Lower leg skin (tissue), 4 donors: Measurements from ENCODE around the gene SPDL1. TPM values are rescaled to one million over a fixed set of nuclear protein-coding genes. Genes with fewer than 3 reads are reported as not detected.

Source experiments
- DNase-seq, 2 donors: peaks; one replicate each; pipeline ENCODE4 v3.0.0-alpha.2; 2019; ENCODE audit warnings: low spot score in 2 of 2
- H3K4me3 ChIP-seq: fragments of 200-600 bp; sonication (generic); 2 replicates; pipeline ENCODE4 v1.5.1; 2017; ENCODE audit warnings: mild to moderate bottlenecking, low read depth; ENCODE audit not compliant: poor library complexity, severe bottlenecking
- POLR2A ChIP-seq, 2 donors: fragments of 450-650 bp; IDR thresholded peaks; one replicate each; pipeline ENCODE4 v1.6.1; 2016 to 2017; ENCODE audit warnings: antibody characterized with exemption in 2 of 2, mild to moderate bottlenecking in 1 of 2, moderate library complexity in 1 of 2
- WGBS, 2 donors: methylation state at CpG; one replicate each; pipeline ENCODE4 v1.1.5; 2018; 5-methylcytosine and 5-hydroxymethylcytosine counted together
- intact Hi-C: fragments of 100-400 bp; cut with DNase I; formaldehyde crosslinking; loops from one replicate; pipeline ENCODE4 v1.15.0; 2023; ENCODE audit warnings: low total_unique reads
- total RNA-seq, 4 donors: library from RNA; depleted of rRNA; stranded (reverse); fragments of >200 nt; gene quantifications; one replicate each; pipeline ENCODE4 v1.1.0, GENCODE V29; 2016
- TF ChIP-seq, protein P1 (sequence below), 3 donors: fragments of 450-650 bp; IDR thresholded peaks; one replicate each; pipeline ENCODE4 v1.5.1; 2016; ENCODE audit warnings: antibody characterized with exemption in 3 of 3, mild to moderate bottlenecking in 3 of 3, moderate library complexity in 2 of 3

The SPDL1 gene
- total RNA-seq, 4 donors from 2014 or later, result 3.2 to 12.4 (median 5.2) TPM

DNA sequence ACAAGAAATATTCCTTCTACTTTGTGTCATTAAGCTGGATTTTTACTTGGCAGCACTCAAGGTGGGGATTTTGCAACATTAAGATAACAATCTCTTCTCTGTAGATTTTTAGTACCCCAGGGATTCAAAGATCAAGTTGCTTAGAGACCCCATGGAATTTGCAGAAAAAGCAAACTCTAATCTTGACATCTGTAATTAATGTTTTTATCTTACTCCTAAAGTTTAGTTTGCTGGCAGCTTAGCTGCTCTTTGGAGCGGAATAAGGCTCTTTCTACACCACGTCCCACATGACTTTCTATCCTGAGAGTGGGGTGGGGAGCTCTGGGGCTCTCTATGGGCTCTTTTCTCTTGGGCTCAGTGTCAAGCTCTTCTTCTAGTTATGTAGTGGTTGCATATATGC lies 21.7 kb upstream of the SPDL1 start:
- no peak for DNase-seq
- WGBS, 2 donors, result 10 to 26% methylated on average over 2 of the region's 2 CpGs
- TF ChIP-seq, protein P1, sequence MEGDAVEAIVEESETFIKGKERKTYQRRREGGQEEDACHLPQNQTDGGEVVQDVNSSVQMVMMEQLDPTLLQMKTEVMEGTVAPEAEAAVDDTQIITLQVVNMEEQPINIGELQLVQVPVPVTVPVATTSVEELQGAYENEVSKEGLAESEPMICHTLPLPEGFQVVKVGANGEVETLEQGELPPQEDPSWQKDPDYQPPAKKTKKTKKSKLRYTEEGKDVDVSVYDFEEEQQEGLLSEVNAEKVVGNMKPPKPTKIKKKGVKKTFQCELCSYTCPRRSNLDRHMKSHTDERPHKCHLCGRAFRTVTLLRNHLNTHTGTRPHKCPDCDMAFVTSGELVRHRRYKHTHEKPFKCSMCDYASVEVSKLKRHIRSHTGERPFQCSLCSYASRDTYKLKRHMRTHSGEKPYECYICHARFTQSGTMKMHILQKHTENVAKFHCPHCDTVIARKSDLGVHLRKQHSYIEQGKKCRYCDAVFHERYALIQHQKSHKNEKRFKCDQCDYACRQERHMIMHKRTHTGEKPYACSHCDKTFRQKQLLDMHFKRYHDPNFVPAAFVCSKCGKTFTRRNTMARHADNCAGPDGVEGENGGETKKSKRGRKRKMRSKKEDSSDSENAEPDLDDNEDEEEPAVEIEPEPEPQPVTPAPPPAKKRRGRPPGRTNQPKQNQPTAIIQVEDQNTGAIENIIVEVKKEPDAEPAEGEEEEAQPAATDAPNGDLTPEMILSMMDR (IDR thresholded peaks at IDR 0.05), result no peak
- no peak for TF ChIP-seq POLR2A (IDR thresholded peaks at IDR 0.05)
- H3K4me3 ChIP-seq, result no peak overlapping the region
- intact Hi-C loops, result no loop called here

DNA sequence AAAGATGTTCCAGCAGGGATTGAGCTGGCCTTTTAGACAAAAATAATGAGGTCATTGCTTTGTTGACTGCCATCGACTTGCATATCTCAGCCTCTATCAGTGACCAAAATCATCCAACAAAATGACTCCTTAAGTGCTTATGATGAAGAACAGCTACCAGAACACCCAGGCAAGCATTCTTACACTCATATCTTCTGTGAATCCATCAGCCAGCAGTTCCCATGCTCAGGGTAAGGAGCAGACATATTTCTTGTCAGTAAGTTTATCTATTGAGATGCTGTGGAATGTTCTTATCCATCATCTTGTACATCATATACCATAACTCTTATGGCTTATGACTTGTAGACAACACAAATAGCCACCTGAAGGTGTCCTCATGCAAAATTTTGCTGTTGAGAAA lies 20.2 kb upstream of the SPDL1 start:
- no peak for DNase-seq
- no peak for TF ChIP-seq POLR2A (IDR thresholded peaks at IDR 0.05)
- TF ChIP-seq, protein P1 (IDR thresholded peaks at IDR 0.05), result no peak
- WGBS, 2 donors, result 61 to 73% methylated on average over 1 of the region's 1 CpG
- intact Hi-C loops, result no loop called here
- no peak overlapping the region for H3K4me3 ChIP-seq

- WGBS, 2 donors, result 45 to 48% methylated on average over 1 of the region's 1 CpG
- TF ChIP-seq POLR2A (IDR thresholded peaks at IDR 0.05), result no peak
- TF ChIP-seq, protein P1 (IDR thresholded peaks at IDR 0.05), result no peak
- H3K4me3 ChIP-seq, result no peak overlapping the region
- intact Hi-C loops, result no loop called here
- DNase-seq, result no peak
Measured at GRCh38 chr5:169566202-169566601, 17.4 kb upstream of the SPDL1 start.

DNA sequence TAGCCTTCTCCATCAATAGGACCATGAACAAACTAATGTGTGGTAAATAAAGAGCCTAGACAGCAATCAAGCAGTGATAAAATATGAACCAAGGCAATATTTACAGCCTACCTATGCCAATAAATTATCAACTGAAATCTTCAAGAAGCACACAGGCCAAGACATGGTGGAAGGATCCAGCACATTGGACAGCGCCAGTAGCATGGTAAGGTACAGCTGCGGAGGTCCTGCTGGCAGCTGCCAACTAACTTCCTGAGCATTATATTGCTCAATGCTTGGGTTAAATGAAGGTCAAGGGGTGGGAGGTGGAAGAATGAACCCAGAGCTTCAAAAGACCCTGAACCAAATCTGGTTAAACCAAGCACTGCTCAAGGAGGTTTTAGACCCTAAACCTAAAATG lies 16.5 kb upstream of the SPDL1 start:
- intact Hi-C loops, result no loop called here
- DNase-seq, result no peak
- WGBS, 2 donors, result 58 to 59% methylated on average over 2 of the region's 2 CpGs
- H3K4me3 ChIP-seq, result no peak overlapping the region
- TF ChIP-seq, protein P1 (IDR thresholded peaks at IDR 0.05), result no peak
- TF ChIP-seq POLR2A (IDR thresholded peaks at IDR 0.05), result no peak

- intact Hi-C loops, result no loop called here
- no peak for TF ChIP-seq POLR2A (IDR thresholded peaks at IDR 0.05)
- TF ChIP-seq, protein P1 (IDR thresholded peaks at IDR 0.05), result no peak
- no peak overlapping the region for H3K4me3 ChIP-seq
- 85 to 96% methylated on average over 3 of the region's 3 CpGs for WGBS, 2 donors
- DNase-seq, result no peak
Measured at GRCh38 chr5:169569513-169569912, 14.1 kb upstream of the SPDL1 start.

DNA sequence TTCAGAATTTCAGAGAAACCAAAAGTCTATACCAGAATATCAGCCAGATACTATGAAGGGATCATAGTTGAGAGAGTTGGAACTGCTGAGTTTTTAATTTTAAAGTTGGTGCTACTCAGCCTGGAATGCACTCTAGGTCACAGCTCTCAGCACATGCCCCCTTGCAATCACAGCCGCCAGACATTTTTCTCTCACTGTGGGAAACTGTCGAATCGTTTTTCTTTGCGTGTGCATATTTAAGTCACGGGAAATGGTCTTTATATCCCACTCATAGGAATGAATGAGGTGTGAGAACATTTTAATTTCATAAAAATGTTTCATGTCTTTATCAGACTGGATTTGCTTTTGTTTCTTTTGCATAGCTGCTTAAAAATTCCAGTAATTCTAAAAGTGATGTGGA lies 12.2 kb upstream of the SPDL1 start:
- WGBS, 2 donors, result 73 to 77% methylated on average over 5 of the region's 5 CpGs
- DNase-seq, result no peak
- no peak overlapping the region for H3K4me3 ChIP-seq
- intact Hi-C loops, result no loop called here
- TF ChIP-seq, protein P1 (IDR thresholded peaks at IDR 0.05), result no peak
- no peak for TF ChIP-seq POLR2A (IDR thresholded peaks at IDR 0.05)
